ENCODE results near the gene MFAP4.

GRCh38 chr17:19414396-19415280 lies 27.6 kb upstream of the MFAP4 start:
- no peak for TF ChIP-seq CTCF (IDR thresholded peaks at IDR 0.05 in 2 of 3, conservative IDR thresholded peaks at IDR 0.05 in 1 of 3; ENCODE audit: borderline replicate concordance in 1 of 3, insufficient read depth in 1 of 3, low read depth in 2 of 3, low read length in 2 of 3)
- no peak for TF ChIP-seq POLR2A (IDR thresholded peaks at IDR 0.05; ENCODE audit: borderline replicate concordance, extremely low read depth, insufficient read depth, insufficient read length)
